Jurkat, Clone E6-1 (cell line): Measurements from ENCODE around the gene MRPL14. TPM values are rescaled to one million over a fixed set of nuclear protein-coding genes. Genes with fewer than 3 reads are reported as not detected.

Experiments used
- DNase-seq: peaks from one replicate; pipeline ENCODE4 v3.0.0-alpha.2; 2011; ENCODE audit warnings: low read depth, low spot score
- H3K4me3 ChIP-seq: 2 replicates; pipeline ENCODE4 v1.5.1; 2011; ENCODE audit warnings: mild to moderate bottlenecking, low read length, control low read depth, moderate library complexity
- polyA plus RNA-seq: library from polyadenylated mRNA; unstranded; fragments of >200 nt; gene quantifications from one replicate; pipeline ENCODE4 v1.2.1, GENCODE V29; 2012; ENCODE audit warnings: missing spikeins; ENCODE audit not compliant: insufficient read length, insufficient read depth

MRPL14 gene
- 105 TPM for polyA plus RNA-seq

GRCh38 chr6:44127186-44128019 is at the start of gene MRPL14, which contains the start of gene TMEM63B:
TSS of gene MRPL14 (minus strand) at chr6:44127452. CDS start at chr6:44116611, 10,841 bp downstream.
TSS of gene TMEM63B (plus strand) at chr6:44127554. CDS start at chr6:44134585, 7,031 bp downstream.
- peak within 1 kb of the TSS; percentile 89 for H3K4me3 ChIP-seq
- DNase-seq, result peak; percentile 80

DNA sequence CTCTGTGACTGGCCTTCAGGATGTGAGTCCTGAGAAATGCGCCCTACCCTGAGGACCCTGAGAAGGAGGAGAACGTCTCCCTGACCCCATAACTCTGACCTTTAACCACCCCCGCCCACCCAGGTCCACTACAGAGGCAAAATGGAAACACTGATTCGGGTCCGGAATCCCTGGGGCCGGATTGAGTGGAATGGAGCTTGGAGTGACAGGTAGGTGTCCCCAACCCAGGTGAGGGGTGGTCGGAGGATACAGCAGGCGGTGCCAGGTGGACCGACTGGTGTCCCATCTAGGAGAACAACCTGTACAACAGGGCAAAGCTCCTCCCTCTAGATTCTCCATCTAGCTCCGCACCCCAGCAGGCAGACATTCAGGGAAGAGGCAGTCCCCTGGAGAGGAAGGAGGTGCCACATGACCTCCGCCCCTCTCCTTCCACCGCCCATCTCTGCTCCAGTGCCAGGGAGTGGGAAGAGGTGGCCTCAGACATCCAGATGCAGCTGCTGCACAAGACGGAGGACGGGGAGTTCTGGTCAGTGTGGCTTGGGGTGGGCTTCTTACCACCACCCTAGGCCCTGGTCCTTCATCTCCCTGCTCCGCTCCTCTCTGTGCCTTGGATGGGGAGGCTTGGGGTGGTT is 49.0 kb upstream of the MRPL14 start:
- no peak overlapping the region for H3K4me3 ChIP-seq
- DNase-seq, result no peak

DNA sequence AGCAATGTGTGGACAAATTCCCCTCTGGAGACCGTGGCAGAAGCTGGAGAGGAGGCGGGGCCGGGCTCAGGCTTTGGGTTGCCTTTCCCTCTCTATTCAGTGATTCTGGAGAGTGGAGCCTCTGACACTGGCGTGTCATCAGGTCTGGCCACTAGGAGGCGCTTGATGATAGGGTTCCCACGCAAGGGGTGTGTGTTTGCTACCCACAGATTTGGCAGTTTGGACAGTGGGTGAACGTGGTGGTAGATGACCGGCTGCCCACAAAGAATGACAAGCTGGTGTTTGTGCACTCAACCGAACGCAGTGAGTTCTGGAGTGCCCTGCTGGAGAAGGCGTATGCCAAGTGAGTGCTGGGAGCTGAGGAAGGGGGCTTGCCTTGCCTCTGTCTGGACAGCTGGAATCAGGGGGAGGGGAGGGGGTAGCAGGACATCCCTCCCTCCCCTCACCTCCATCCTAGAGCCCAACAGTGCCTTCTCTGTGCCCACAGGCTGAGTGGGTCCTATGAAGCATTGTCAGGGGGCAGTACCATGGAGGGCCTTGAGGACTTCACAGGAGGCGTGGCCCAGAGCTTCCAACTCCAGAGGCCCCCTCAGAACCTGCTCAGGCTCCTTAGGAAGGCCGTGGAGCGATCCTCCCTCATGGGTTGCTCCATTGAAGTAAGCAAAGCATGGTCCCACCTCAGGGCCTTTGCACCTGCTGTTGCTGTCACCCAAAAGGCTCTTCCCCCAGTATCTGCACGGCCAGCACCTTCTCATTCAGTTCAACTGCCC is 45.7 kb upstream of the MRPL14 start:
- peak; percentile 46 for DNase-seq
- no peak overlapping the region for H3K4me3 ChIP-seq

DNA sequence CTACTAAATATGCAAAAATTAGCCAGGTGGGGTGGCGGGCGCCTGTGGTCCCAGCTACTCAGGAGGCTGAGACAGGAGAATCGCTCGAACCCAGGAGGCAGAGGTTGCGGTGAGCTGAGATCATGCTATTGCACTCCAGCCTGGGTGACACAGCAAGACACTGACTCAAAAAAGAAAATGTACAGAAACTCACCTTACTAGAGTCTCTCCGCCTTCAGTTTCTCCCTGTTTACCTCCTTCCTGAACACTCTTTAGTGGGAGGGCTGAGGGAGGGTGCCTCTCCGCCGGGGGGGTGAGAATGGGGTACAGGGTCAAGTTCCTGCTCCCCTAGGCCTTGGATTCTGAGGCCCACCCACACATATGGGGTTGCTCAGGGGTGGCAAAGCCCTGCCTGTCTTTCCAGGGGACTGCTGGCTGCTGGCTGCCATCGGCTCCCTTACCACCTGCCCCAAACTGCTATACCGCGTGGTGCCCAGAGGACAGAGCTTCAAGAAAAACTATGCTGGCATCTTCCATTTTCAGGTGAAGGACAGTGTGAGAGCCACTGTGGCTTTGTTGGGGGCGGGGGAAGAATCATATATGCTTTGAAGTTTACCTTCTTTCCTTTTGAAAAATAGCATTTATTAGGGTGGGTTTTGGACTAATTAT is 44.8 kb upstream of the MRPL14 start:
- no peak for DNase-seq
- no peak overlapping the region for H3K4me3 ChIP-seq

DNA sequence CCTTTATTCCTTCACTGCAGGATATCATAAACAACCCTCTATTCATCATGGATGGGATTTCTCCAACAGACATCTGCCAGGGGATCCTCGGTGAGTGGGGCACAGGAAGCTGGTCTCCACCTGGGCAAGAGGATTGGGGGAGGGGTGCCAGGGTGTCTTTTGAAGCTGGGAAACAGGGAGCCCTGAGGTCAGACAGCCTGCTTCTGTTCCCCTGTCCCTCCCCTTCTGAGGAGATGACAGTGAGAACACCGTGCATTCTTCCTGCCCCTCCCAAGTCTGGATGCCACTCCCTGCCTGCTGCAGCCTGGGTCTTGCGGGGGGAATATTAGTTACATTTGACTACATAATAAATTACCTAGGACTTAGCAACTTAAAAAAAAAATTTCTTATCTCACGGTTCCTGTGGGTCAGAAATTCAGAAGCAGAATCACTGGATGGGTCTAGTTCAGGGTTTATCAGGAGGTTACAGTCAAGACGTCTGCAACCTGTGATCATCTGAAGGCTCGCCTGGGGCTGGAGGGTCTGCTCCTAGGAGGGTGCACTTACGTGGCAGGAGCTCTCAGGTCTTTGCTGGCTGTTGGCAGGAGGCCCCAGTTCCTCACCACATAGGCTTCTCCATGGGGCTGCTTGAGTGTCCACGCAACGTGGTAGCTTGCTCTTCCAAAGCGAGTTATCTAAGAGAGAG is 42.8 kb upstream of the MRPL14 start:
- no peak overlapping the region for H3K4me3 ChIP-seq
- no peak for DNase-seq

GRCh38 chr6:44169154-44169553 is 41.9 kb upstream of the MRPL14 start:
- H3K4me3 ChIP-seq, result no peak overlapping the region
- DNase-seq, result no peak

DNA sequence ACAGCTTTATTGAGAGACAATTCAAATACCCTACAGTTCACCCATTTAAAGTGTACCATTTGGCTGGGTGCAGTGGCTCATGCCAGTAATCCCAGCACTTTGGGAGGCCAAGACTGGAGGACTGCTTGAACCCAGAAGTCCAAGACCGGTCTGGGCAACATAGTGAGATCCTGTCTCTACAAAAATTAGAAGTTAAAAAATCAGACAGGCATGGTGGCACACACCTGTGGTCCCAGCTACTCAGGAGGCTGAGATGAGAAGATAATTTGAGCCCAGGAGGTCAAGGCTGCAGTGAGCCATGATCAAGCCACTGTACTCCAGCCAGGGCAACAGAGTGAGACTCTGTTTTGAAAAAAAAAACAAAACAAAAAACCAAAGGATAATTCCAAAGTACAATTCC is 40.3 kb upstream of the MRPL14 start:
- DNase-seq, result no peak
- H3K4me3 ChIP-seq, result no peak overlapping the region

GRCh38 chr6:44166591-44167184 is 39.4 kb upstream of the MRPL14 start:
- no peak overlapping the region for H3K4me3 ChIP-seq
- no peak for DNase-seq

DNA sequence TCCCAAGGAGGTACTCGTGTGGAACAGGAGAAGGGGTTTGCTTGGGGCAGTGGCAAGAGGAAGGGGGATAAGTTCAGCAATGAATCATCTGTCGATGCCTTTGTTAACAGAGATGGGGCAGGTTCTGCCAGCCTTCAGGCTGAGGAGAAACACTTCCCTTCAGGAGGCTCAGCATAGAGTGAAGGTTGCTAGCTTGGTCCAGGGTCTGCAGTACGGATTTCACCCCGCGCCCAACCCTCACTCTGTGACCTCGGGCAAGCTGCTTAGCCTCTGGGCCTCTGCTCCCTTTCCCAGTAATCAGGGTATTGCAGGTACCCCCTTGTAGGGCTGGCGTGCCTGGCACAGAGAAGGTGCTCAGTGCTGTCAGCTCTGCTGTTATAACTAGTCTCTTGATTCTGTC is 38.9 kb upstream of the MRPL14 start:
- DNase-seq, result no peak

DNA sequence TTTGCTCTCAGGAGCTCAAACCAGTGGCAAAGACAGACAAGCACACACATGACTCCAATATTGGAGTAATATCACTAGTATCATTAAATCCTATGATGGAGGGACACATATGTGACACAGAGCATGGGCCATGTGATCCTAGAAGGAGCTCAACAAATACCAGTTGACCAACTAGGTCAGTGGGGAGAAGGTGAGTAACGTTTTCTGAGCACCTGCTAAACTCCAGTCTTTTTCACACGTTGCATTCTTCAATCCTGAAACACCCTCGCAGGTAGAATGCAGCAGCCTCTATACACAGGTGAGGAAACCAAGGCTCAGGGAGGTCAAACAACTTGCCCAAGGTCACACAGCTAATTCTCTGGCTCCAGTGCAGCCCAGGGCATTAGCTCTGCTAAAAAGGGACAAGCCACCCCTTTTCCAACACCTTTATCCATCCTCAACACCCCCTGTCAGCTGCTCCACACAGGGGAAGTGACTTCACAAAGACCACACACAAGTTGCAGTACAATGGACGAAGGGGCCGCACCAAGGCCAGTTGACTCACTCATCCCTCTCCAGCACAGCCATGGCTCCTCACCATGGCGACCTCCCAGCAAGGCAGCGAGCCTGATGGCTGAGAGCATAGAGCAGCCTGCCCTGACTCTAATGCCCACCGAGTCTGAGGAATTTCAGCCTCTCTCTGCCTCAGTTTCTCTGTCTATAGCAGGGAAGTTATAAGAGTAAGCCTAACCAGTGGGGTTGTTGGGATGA is 35.8 kb upstream of the MRPL14 start:
- DNase-seq, result no peak
- H3K4me3 ChIP-seq, result no peak overlapping the region

More for the DNA sequence above, 38.9 kb upstream of the MRPL14 start:
- H3K4me3 ChIP-seq, result no peak overlapping the region

GRCh38 chr6:44161997-44162338 is 34.7 kb upstream of the MRPL14 start:
- no peak overlapping the region for H3K4me3 ChIP-seq
- DNase-seq, result no peak

- H3K4me3 ChIP-seq, result no peak within 1 kb of the TSS
- DNase-seq, result no peak
Observed at GRCh38 chr6:44158770-44159228, 31.5 kb upstream of the MRPL14 start, which contains the start of gene CAPN11. TSS of gene CAPN11 (plus strand) at chr6:44158820. CDS start at chr6:44158849, 29 bp downstream.

- DNase-seq, result no peak
- no peak overlapping the region for H3K4me3 ChIP-seq
Observed at GRCh38 chr6:44157152-44157521, 29.9 kb upstream of the MRPL14 start.

GRCh38 chr6:44156494-44157151 is 29.4 kb upstream of the MRPL14 start:
- H3K4me3 ChIP-seq, result no peak overlapping the region
- DNase-seq, result no peak

DNA sequence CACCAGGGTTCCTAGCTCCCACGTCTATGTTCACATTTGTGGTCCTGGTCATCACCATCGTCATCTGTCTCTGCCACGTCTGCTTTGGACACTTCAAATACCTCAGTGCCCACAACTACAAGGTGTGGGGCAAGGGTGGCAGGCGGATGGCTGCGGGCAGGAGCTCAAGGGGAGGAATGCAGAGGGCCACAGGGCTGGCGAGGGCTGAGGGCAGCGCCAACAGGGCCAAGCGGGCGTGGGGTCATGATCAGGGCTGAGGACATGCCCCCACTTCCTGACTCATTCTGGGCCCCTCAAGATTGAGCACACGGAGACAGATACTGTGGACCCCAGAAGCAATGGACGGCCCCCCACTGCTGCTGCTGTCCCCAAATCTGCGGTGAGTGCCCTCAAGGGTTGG is 26.8 kb upstream of the MRPL14 start:
- no peak for DNase-seq
- no peak overlapping the region for H3K4me3 ChIP-seq

- no peak overlapping the region for H3K4me3 ChIP-seq
- DNase-seq, result no peak
Observed at GRCh38 chr6:44152533-44152932, 25.3 kb upstream of the MRPL14 start.

- H3K4me3 ChIP-seq, result no peak overlapping the region
- no peak for DNase-seq
Observed at GRCh38 chr6:44152109-44152461, 24.8 kb upstream of the MRPL14 start.
